Tibial nerve (tissue), 3 donors: ENCODE measurements around the gene TRPM2.

Experiments
- POLR2A ChIP-seq, 2 donors: fragments of 450-650 bp; IDR thresholded peaks; one replicate each; pipeline ENCODE4 v1.6.1; 2017; ENCODE audit warnings: antibody characterized with exemption in 2 of 2, mild to moderate bottlenecking in 2 of 2, moderate library complexity in 2 of 2
- TF ChIP-seq, protein P1 (sequence below), 5 experiments: fragments of 200-600 bp in 3 of 5; fragments of 450-650 bp in 2 of 5; sonication (generic) in 3 of 5; IDR thresholded peaks; one replicate each; pipeline ENCODE4 v1.5.1; 2016 to 2019; ENCODE audit warnings: antibody characterized with exemption in 5 of 5, mild to moderate bottlenecking in 3 of 5, moderate library complexity in 2 of 5

DNA sequence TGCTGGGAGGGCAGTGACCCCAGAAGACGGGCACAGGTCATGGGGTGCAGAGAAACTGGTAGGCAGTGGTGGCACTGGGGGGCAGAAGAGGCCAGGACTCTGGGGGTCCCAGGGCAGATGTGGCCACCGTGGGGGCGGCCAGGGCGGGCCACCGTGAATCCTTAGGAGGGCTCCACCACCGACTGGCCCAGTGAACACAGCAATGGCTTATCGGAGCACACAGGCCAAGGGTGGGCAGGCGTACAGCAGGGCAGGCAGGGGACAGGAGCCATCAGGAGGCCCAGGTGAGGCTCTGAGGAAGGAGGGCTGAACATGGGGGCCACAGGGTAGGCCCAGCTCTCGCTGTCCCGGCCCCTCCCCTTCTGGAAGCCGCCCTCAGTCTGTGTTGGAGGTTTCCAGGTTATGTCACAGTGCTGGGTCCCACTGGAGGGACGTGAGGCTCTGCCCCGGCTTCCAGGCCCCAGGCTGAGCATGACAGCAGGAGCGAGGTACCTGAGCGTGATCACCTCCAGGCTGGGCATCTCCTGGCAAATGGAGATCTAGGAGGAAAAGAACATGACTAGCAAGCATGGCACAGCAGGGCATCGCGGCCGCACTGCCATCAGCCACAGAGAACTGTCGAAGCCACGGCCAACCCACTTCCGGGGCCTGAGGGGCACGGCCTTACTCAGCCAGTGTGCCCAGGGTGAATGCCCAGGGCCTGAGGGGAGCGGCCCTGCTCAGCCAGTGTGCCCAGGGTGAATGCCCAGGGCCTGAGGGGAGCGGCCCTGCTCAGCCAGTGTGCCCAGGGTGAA is 18.0 kb upstream of the TRPM2 start:
- TF ChIP-seq, protein P1, sequence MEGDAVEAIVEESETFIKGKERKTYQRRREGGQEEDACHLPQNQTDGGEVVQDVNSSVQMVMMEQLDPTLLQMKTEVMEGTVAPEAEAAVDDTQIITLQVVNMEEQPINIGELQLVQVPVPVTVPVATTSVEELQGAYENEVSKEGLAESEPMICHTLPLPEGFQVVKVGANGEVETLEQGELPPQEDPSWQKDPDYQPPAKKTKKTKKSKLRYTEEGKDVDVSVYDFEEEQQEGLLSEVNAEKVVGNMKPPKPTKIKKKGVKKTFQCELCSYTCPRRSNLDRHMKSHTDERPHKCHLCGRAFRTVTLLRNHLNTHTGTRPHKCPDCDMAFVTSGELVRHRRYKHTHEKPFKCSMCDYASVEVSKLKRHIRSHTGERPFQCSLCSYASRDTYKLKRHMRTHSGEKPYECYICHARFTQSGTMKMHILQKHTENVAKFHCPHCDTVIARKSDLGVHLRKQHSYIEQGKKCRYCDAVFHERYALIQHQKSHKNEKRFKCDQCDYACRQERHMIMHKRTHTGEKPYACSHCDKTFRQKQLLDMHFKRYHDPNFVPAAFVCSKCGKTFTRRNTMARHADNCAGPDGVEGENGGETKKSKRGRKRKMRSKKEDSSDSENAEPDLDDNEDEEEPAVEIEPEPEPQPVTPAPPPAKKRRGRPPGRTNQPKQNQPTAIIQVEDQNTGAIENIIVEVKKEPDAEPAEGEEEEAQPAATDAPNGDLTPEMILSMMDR (IDR thresholded peaks at IDR 0.05), result no peak
- TF ChIP-seq POLR2A (IDR thresholded peaks at IDR 0.05), result no peak
